ENCODE data around the gene USP17L22.
"Not testable (repeated sequence)": the region's sequence is repeated elsewhere in the genome, so short reads cannot be mapped to it uniquely, and the experiment has no call there.

DNA sequence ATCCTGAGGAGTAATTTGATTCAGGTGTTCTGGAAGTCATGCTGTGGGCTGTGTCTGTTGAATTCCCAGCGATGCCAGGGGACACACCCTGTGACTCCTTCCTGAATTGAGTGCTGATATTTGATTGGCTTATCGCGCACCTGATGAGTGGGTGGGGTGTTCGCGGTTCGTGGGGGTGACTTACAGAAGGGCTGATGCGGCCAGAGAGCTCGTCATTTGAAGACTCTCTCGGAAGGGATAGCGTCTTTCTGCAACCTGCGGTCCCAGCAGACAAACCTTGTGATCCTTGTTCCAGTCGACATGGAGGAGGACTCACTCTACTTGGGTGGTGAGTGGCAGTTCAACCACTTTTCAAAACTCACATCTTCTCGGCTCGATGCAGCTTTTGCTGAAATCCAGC lies 42.8 kb upstream of the USP17L22 start, which contains the start of gene USP17L13:
- TF ChIP-seq POLR2AphosphoS5 (IDR thresholded peaks at IDR 0.05; ENCODE audit: low read depth, low read length); POLR2A (IDR thresholded peaks at IDR 0.05; ENCODE audit: low read depth, low read length); TAF1 (IDR thresholded peaks at IDR 0.05; ENCODE audit: borderline replicate concordance, low read depth, low read length): not testable (repeated sequence)
